PC-9 (cell line): Measurements from ENCODE around the gene LYRM7. TPM values are rescaled to one million over a fixed set of nuclear protein-coding genes. Genes with fewer than 3 reads are reported as not detected.

ENCODE experiments used
- BruUV-seq: library from RNA; stranded (reverse); fragments of 400-500 nt; replicated peaks from 2 replicates; lab custom pipeline; 2021; lab: Mats Ljungman, UMichigan
- CTCF ChIA-PET: fragments of 300-600 bp; sonication (Branson Sonifier 250); formaldehyde crosslinking; loops from one replicate; lab custom pipeline; 2022; ENCODE audit warnings: antibody characterized with exemption; lab: Charles Lee
- POLR2A ChIA-PET: fragments of 300-600 bp; sonication (Branson Sonifier 250); formaldehyde crosslinking; loops from one replicate; lab custom pipeline; 2022; ENCODE audit warnings: antibody characterized with exemption; ENCODE audit not compliant: unreplicated experiment; lab: Charles Lee
- DNase-seq, 2 experiments: peaks; one replicate each; pipeline versions ENCODE4 v3.0.0 to v3.0.0-alpha.2; 2015 to 2022; ENCODE audit warnings: mixed read lengths in 1 of 2
- H2AFZ ChIP-seq: fragments of 200-600 bp; sonication (generic); 2 replicates; pipeline ENCODE4 v1.8.1; 2017; ENCODE audit warnings: antibody characterized with exemption
- H3F3A ChIP-seq: fragments of 200-600 bp; sonication (generic); 2 replicates; pipeline ENCODE4 v1.8.1; 2017; ENCODE audit warnings: antibody characterized with exemption, mild to moderate bottlenecking, low read depth; ENCODE audit not compliant: insufficient read depth
- H3K27ac ChIP-seq: fragments of 200-600 bp; sonication (generic); 2 replicates; pipeline ENCODE4 v1.6.1; 2016; ENCODE audit warnings: mixed run types
- H3K27me3 ChIP-seq: fragments of 200-600 bp; sonication (generic); 2 replicates; pipeline ENCODE4 v1.6.1; 2016; ENCODE audit warnings: low read depth, mixed run types; ENCODE audit not compliant: insufficient read depth
- H3K36me3 ChIP-seq: fragments of 200-600 bp; sonication (generic); 2 replicates; pipeline ENCODE4 v1.6.1; 2016; ENCODE audit warnings: low read depth, mixed run types
- H3K4me1 ChIP-seq: fragments of 200-600 bp; sonication (generic); replicated peaks from 2 replicates; pipeline ENCODE4 v1.6.1; 2016; ENCODE audit warnings: mixed run types; ENCODE audit not compliant: insufficient read depth
- H3K4me2 ChIP-seq: fragments of 200-600 bp; sonication (generic); 2 replicates; pipeline ENCODE4 v1.6.1; 2017; ENCODE audit warnings: mixed run types
- H3K4me3 ChIP-seq: fragments of 200-600 bp; sonication (generic); 2 replicates; pipeline ENCODE4 v1.6.1; 2016; ENCODE audit warnings: mixed run types
- H3K79me2 ChIP-seq: fragments of 200-600 bp; sonication (generic); 2 replicates; pipeline ENCODE4 v1.6.1; 2017; ENCODE audit warnings: low read depth, mixed run types
- H3K9me2 ChIP-seq: fragments of 200-600 bp; sonication (generic); 2 replicates; pipeline ENCODE4 v1.8.1; 2017; ENCODE audit warnings: mild to moderate bottlenecking; ENCODE audit not compliant: insufficient read depth
- H3K9me3 ChIP-seq: fragments of 200-600 bp; sonication (generic); 2 replicates; pipeline ENCODE4 v1.8.1; 2016; ENCODE audit warnings: low read depth; ENCODE audit not compliant: insufficient read depth
- H4K20me1 ChIP-seq: fragments of 200-600 bp; sonication (generic); 2 replicates; pipeline ENCODE4 v1.8.1; 2017; ENCODE audit not compliant: insufficient read depth
- CTCF ChIP-seq: fragments of 200-600 bp; sonication (generic); conservative IDR thresholded peaks from 2 replicates; pipeline ENCODE4 v1.6.1; 2017; ENCODE audit warnings: mixed run types, antibody characterized with exemption, mild to moderate bottlenecking, moderate library complexity
- EZH2 ChIP-seq: fragments of 200-600 bp; sonication (generic); IDR thresholded peaks from 2 replicates; pipeline ENCODE4 v1.8.0; 2017; ENCODE audit warnings: antibody characterized with exemption, low read depth
- intact Hi-C: fragments of 100-400 bp; cut with micrococcal nuclease; formaldehyde crosslinking; loops from one replicate; pipeline ENCODE4 v1.10.0; 2022; ENCODE audit not compliant: unreplicated experiment
- total RNA-seq: library from RNA; stranded (reverse); gene quantifications from 2 replicates; pipeline ENCODE4 v1.2.3, GENCODE V29; 2021

Gene LYRM7
- total RNA-seq, 1 experiment from 2014 or later: 9.5 TPM

GRCh38 chr5:131156385-131156784 lies 14.4 kb upstream of the LYRM7 start:
- peaks cover 3% of the 10 kb centered on the region; the same call in 1 of the 2 replicates for H3K79me2 ChIP-seq
- H3F3A ChIP-seq: peaks cover 19% of the 10 kb centered on the region; the same call in 1 of the 2 replicates
- H3K4me2 ChIP-seq: no peak overlapping the region
- H3K36me3 ChIP-seq: peaks cover 14% of the 10 kb centered on the region
- no peak overlapping the region for H2AFZ ChIP-seq
- no peaks in the 10 kb centered on the region for H3K27me3 ChIP-seq
- no peaks in the 10 kb centered on the region for H3K4me1 ChIP-seq
- H3K4me3 ChIP-seq: no peak overlapping the region
- no TSS peak for BruUV-seq
- POLR2A ChIA-PET: interaction anchor here (0.5 kb wide), 1 partner anchor 259 kb away, joined by 3 read pairs; no protein-coding TSS in a partner anchor
- H3K9me3 ChIP-seq: no peaks in the 10 kb centered on the region
- DNase-seq: no peak
- no peaks in the 10 kb centered on the region for H4K20me1 ChIP-seq
- H3K27ac ChIP-seq: no peak overlapping the region
- H3K9me2 ChIP-seq: no peaks in the 10 kb centered on the region
- no peak for TF ChIP-seq CTCF
- TF ChIP-seq EZH2: no peak
- CTCF ChIA-PET: no interaction called here
- intact Hi-C loops: no loop called here

GRCh38 chr5:131156957-131157356 lies 13.8 kb upstream of the LYRM7 start:
- Histone ChIP-seq H2AFZ (no peak overlapping the region), H3K4me1 (no peaks in the 10 kb centered on the region), H3F3A (peaks cover 19% of the 10 kb centered on the region; the same call in 1 of the 2 replicates), H3K27ac (no peak overlapping the region), H3K4me2 (no peak overlapping the region), H3K27me3 (no peaks in the 10 kb centered on the region), H3K9me2 (no peaks in the 10 kb centered on the region), H3K36me3 (peaks cover 18% of the 10 kb centered on the region), H3K79me2 (peaks cover 8% of the 10 kb centered on the region), H3K9me3 (no peaks in the 10 kb centered on the region), H4K20me1 (no peaks in the 10 kb centered on the region), H3K4me3 (no peak overlapping the region)
- BruUV-seq: no TSS peak
- intact Hi-C loops: no loop called here
- POLR2A ChIA-PET: interaction anchor here (0.5 kb wide), 1 partner anchor 260 kb away, joined by 3 read pairs; no protein-coding TSS in a partner anchor
- TF ChIP-seq CTCF: no peak
- no peak for TF ChIP-seq EZH2
- DNase-seq: no peak
- CTCF ChIA-PET: no interaction called here

GRCh38 chr5:131160134-131160533 lies 10.6 kb upstream of the LYRM7 start:
- ChIA-PET CTCF (no interaction called here), POLR2A (no interaction called here)
- peaks cover 11% of the 10 kb centered on the region for H3K4me1 ChIP-seq
- peaks cover 34% of the 10 kb centered on the region for H3K79me2 ChIP-seq
- H3K36me3 ChIP-seq: peaks cover 18% of the 10 kb centered on the region
- no peak for TF ChIP-seq CTCF
- no peak for TF ChIP-seq EZH2
- BruUV-seq: no TSS peak
- no peaks in the 10 kb centered on the region for H3K9me3 ChIP-seq
- no peak for DNase-seq
- no peaks in the 10 kb centered on the region for H4K20me1 ChIP-seq
- H3K4me3 ChIP-seq: no peak overlapping the region
- no peak overlapping the region for H3K4me2 ChIP-seq
- no peak overlapping the region for H2AFZ ChIP-seq
- intact Hi-C loops: loop anchor here (10.0 kb wide), 2 partner anchors 255 to 475 kb away; partner anchors contain the start of gene RAPGEF6
- no peaks in the 10 kb centered on the region for H3K27me3 ChIP-seq
- no peaks in the 10 kb centered on the region for H3K9me2 ChIP-seq
- H3F3A ChIP-seq: peaks cover 32% of the 10 kb centered on the region; the same call in 1 of the 2 replicates
- H3K27ac ChIP-seq: no peak overlapping the region
